HCT116 (cell line): ENCODE measurements around the gene EGFR. TPM values are rescaled to one million over a fixed set of nuclear protein-coding genes. Genes with fewer than 3 reads are reported as not detected.
A peak's percentile ranks its signal among the peaks of the same experiment; 100 is the strongest.

Source experiments
- ATAC-seq: fragments of 200-7000 bp; cut with Tn5 transposase; 2 replicates; pipeline ENCODE4 v1.9.1; 2020; ENCODE audit warnings: mild to moderate bottlenecking, moderate library complexity
- BruUV-seq: library from RNA; stranded (reverse); fragments of 400-500 nt; replicated peaks from 2 replicates; lab custom pipeline; 2021; lab: Mats Ljungman, UMichigan
- CTCF ChIA-PET: fragments of 300-600 bp; sonication (Branson Sonifier 250); formaldehyde crosslinking; loops from one replicate; lab custom pipeline; 2021; ENCODE audit warnings: antibody characterized with exemption; lab: Charles Lee
- POLR2A ChIA-PET: fragments of 300-600, 350-600 bp; sonication (Branson Sonifier 250); formaldehyde crosslinking; loops from one replicate; lab custom pipeline; 2021; ENCODE audit warnings: antibody characterized with exemption; lab: Charles Lee
- RAD21 ChIA-PET, 2 experiments: fragments of 300-600 bp; sonication (Branson Sonifier 250); formaldehyde crosslinking; loops; one replicate each; lab custom pipeline; 2023; ENCODE audit warnings: low total read pairs in 2 of 2; ENCODE audit not compliant: uncharacterized antibody in 2 of 2, unreplicated experiment in 2 of 2, low non-redundant PET in 1 of 2; lab: Charles Lee
- DNase-seq: peaks from one replicate; pipeline ENCODE4 v3.0.0-alpha.2; 2010; ENCODE audit warnings: low read depth, low spot score
- H2AFZ ChIP-seq: fragments of 200-600 bp; shearing (Covaris generic), sonication (generic); 2 replicates; pipeline ENCODE4 v1.6.1; 2017; ENCODE audit warnings: low read depth, mixed run types, mixed read lengths, antibody characterized with exemption, low read length; ENCODE audit not compliant: poor library complexity, severe bottlenecking
- H3K27ac ChIP-seq: 2 replicates; pipeline ENCODE4 v1.5.1; 2012; ENCODE audit warnings: low read depth, low read length
- H3K27me3 ChIP-seq: fragments of 200-600 bp; sonication (generic); 2 replicates; pipeline ENCODE4 v1.6.1; 2016; ENCODE audit warnings: mixed run types, low read length, mixed read lengths; ENCODE audit not compliant: insufficient read depth
- H3K36me3 ChIP-seq, 2 experiments: fragments of 200-500 bp in 1 of 2; fragments of 200-600 bp in 1 of 2; sonication (Bioruptor generic) in 1 of 2; sonication (generic) in 1 of 2; 2 replicates each; pipeline versions ENCODE4 v1.5.1 to v1.6.1; 2014 to 2016; ENCODE audit warnings: low read length in 2 of 2, inconsistent platforms in 1 of 2, mixed read lengths in 1 of 2, mixed run types in 1 of 2; ENCODE audit not compliant: insufficient read depth in 2 of 2, control insufficient read depth in 1 of 2
- H3K4me1 ChIP-seq, 2 experiments: fragments of 200-600 bp in 1 of 2; sonication (generic) in 1 of 2; 2 replicates each; pipeline versions ENCODE4 v1.5.1 to v1.6.1; 2012 to 2017; ENCODE audit warnings: low read length in 2 of 2, inconsistent platforms in 1 of 2, mild to moderate bottlenecking in 1 of 2, mixed read lengths in 1 of 2, mixed run types in 1 of 2, moderate library complexity in 1 of 2; ENCODE audit not compliant: insufficient read depth in 2 of 2, control insufficient read depth in 1 of 2
- H3K4me2 ChIP-seq: fragments of 200-600 bp; sonication (generic); 2 replicates; pipeline ENCODE4 v1.6.1; 2017; ENCODE audit warnings: mixed run types, low read length, mixed read lengths
- H3K4me3 ChIP-seq, 2 experiments: fragments of 200-600 bp in 1 of 2; sonication (generic) in 1 of 2; replicated peaks in 1 of 2; 2 replicates each; pipeline ENCODE4 v1.5.1; 2011 to 2016; ENCODE audit warnings: low read length in 2 of 2, control low read depth in 1 of 2, low read depth in 1 of 2, mild to moderate bottlenecking in 1 of 2, mixed read lengths in 1 of 2, mixed run types in 1 of 2
- H3K79me2 ChIP-seq: fragments of 200-600 bp; sonication (generic); 2 replicates; pipeline ENCODE4 v1.6.1; 2017; ENCODE audit warnings: mild to moderate bottlenecking, mixed run types, low read length, moderate library complexity, mixed read lengths; ENCODE audit not compliant: insufficient read depth
- H3K9ac ChIP-seq: fragments of 200-600 bp; sonication (generic); 2 replicates; pipeline ENCODE4 v1.6.1; 2016; ENCODE audit warnings: low read length, mixed read lengths
- H3K9me2 ChIP-seq: fragments of 200-600 bp; sonication (generic), shearing (Covaris generic); 2 replicates; pipeline ENCODE4 v1.6.1; 2017; ENCODE audit warnings: mixed run types, mild to moderate bottlenecking, moderate library complexity; ENCODE audit not compliant: insufficient read depth
- H3K9me3 ChIP-seq, 2 experiments: fragments of 200-500 bp in 1 of 2; fragments of 200-600 bp in 1 of 2; sonication (Bioruptor generic) in 1 of 2; sonication (generic) in 1 of 2; 2 replicates each; pipeline ENCODE4 v1.6.1; 2014 to 2017; ENCODE audit warnings: low read length in 2 of 2, mixed read lengths in 2 of 2, inconsistent platforms in 1 of 2, low read depth in 1 of 2, mild to moderate bottlenecking in 1 of 2, mixed run types in 1 of 2, moderate library complexity in 1 of 2; ENCODE audit not compliant: control insufficient read depth in 1 of 2, insufficient read depth in 1 of 2
- H4K20me1 ChIP-seq: fragments of 200-600 bp; sonication (generic), shearing (Covaris generic); 2 replicates; pipeline ENCODE4 v1.6.1; 2017; ENCODE audit warnings: mixed run types, mild to moderate bottlenecking, moderate library complexity; ENCODE audit not compliant: insufficient read depth
- CBX3 ChIP-seq: IDR thresholded peaks from 2 replicates; pipeline ENCODE4 v1.6.1; 2012; ENCODE audit warnings: low read depth
- CEBPB ChIP-seq: IDR thresholded peaks from 2 replicates; pipeline ENCODE4 v1.6.1; 2012; ENCODE audit warnings: low read depth
- ELF1 ChIP-seq: IDR thresholded peaks from 2 replicates; pipeline ENCODE4 v1.6.1; 2012; ENCODE audit warnings: low read depth, borderline replicate concordance
- JUND ChIP-seq: IDR thresholded peaks from 2 replicates; pipeline ENCODE4 v1.6.1; 2012
- POLR2A ChIP-seq: IDR thresholded peaks from 2 replicates; pipeline ENCODE4 v1.7.0; 2011; ENCODE audit warnings: borderline replicate concordance; ENCODE audit not compliant: insufficient read depth, insufficient read length; ENCODE audit errors: extremely low read depth
- SIN3A ChIP-seq: IDR thresholded peaks from 2 replicates; pipeline ENCODE4 v1.6.1; 2012; ENCODE audit warnings: low read depth
- SP1 ChIP-seq: IDR thresholded peaks from 2 replicates; pipeline ENCODE4 v1.6.1; 2012; ENCODE audit warnings: low read depth
- YY1 ChIP-seq: IDR thresholded peaks from 2 replicates; pipeline ENCODE4 v1.6.1; 2011; ENCODE audit warnings: low read length, low read depth, moderate library complexity, mild to moderate bottlenecking; ENCODE audit not compliant: insufficient replicate concordance; ENCODE audit errors: extremely low read depth
- ZFX ChIP-seq: fragments of 450-650 bp; IDR thresholded peaks from 2 replicates; pipeline ENCODE4 v1.6.1; 2017
- intact Hi-C: fragments of 100-400 bp; cut with micrococcal nuclease; formaldehyde crosslinking; loops from 2 replicates; pipeline ENCODE4 v1.10.0; 2022
- total RNA-seq: library from RNA; stranded (reverse); gene quantifications from one replicate; pipeline ENCODE4 v1.2.1, GENCODE V29; 2021; ENCODE audit not compliant: unreplicated experiment
- TF ChIP-seq, protein P1 (sequence below): IDR thresholded peaks from 2 replicates; pipeline ENCODE4 v1.6.1; 2011; ENCODE audit warnings: mild to moderate bottlenecking, low read length, moderate library complexity; ENCODE audit not compliant: insufficient replicate concordance; ENCODE audit errors: extremely low read depth
- TF ChIP-seq, protein P2 (sequence below), 3 experiments: fragments of 200-600 bp in 1 of 3; sonication (generic) in 1 of 3; IDR thresholded peaks in 2 of 3; conservative IDR thresholded peaks in 1 of 3; 2 replicates each; pipeline ENCODE4 v1.5.1; 2012 to 2017; ENCODE audit warnings: low read depth in 2 of 3, low read length in 2 of 3, antibody characterized with exemption in 1 of 3, borderline replicate concordance in 1 of 3, control low read depth in 1 of 3, mild to moderate bottlenecking in 1 of 3, mixed read lengths in 1 of 3, mixed run types in 1 of 3, moderate library complexity in 1 of 3; ENCODE audit not compliant: insufficient read depth in 1 of 3

Gene EGFR
- total RNA-seq, 1 experiment from 2014 or later = 71.5 TPM

DNA sequence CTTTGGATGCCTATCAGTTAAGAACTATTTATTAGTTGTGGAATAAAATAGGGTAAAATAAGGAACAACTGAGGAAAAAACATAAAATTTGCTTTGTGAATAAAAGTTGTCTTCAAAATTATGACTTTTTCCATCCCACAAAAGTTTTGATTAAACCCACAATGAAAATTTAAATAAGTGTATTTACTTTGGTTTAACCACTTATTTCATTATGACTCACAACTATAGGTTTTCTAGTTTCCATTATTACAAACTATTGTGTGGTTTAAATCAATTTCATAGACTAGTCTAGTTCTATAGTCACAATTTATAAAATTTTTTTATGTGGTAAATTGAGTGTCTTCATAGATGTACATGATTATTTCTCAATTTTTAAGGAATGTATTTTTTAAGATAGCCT is 116.6 kb downstream of the EGFR start:
- Histone ChIP-seq H3K9ac (no peak overlapping the region), H3K79me2 (peaks cover 52% of the 10 kb centered on the region), H3K9me2 (no peaks in the 10 kb centered on the region), H2AFZ (no peak overlapping the region), H3K9me3 (no peaks in the 10 kb centered on the region), H4K20me1 (no peaks in the 10 kb centered on the region), H3K4me2 (0 out of 2 replicates have a peak overlapping the region, but pooled peaks have one; percentile 70)
- ATAC-seq (no peak), DNase-seq (no peak)
- RAD21 ChIA-PET = no interaction called here
- intact Hi-C loops = no loop called here
- CTCF ChIA-PET = no interaction called here
- TF ChIP-seq CEBPB = no peak
- no peak for TF ChIP-seq CBX3
- no peak for TF ChIP-seq ZFX
- TF ChIP-seq, protein P1, sequence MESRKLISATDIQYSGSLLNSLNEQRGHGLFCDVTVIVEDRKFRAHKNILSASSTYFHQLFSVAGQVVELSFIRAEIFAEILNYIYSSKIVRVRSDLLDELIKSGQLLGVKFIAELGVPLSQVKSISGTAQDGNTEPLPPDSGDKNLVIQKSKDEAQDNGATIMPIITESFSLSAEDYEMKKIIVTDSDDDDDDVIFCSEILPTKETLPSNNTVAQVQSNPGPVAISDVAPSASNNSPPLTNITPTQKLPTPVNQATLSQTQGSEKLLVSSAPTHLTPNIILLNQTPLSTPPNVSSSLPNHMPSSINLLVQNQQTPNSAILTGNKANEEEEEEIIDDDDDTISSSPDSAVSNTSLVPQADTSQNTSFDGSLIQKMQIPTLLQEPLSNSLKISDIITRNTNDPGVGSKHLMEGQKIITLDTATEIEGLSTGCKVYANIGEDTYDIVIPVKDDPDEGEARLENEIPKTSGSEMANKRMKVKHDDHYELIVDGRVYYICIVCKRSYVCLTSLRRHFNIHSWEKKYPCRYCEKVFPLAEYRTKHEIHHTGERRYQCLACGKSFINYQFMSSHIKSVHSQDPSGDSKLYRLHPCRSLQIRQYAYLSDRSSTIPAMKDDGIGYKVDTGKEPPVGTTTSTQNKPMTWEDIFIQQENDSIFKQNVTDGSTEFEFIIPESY = no peak
- no peak for TF ChIP-seq POLR2A
- TF ChIP-seq, protein P2, sequence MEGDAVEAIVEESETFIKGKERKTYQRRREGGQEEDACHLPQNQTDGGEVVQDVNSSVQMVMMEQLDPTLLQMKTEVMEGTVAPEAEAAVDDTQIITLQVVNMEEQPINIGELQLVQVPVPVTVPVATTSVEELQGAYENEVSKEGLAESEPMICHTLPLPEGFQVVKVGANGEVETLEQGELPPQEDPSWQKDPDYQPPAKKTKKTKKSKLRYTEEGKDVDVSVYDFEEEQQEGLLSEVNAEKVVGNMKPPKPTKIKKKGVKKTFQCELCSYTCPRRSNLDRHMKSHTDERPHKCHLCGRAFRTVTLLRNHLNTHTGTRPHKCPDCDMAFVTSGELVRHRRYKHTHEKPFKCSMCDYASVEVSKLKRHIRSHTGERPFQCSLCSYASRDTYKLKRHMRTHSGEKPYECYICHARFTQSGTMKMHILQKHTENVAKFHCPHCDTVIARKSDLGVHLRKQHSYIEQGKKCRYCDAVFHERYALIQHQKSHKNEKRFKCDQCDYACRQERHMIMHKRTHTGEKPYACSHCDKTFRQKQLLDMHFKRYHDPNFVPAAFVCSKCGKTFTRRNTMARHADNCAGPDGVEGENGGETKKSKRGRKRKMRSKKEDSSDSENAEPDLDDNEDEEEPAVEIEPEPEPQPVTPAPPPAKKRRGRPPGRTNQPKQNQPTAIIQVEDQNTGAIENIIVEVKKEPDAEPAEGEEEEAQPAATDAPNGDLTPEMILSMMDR (IDR thresholded peaks at IDR 0.05 in 2 of 3, conservative IDR thresholded peaks at IDR 0.05 in 1 of 3; ENCODE audit: borderline replicate concordance in 1 of 3, insufficient read depth in 1 of 3, low read depth in 2 of 3, low read length in 2 of 3) = no peak
- no peak for TF ChIP-seq ELF1
- no peak for TF ChIP-seq SP1
- TF ChIP-seq YY1 = no peak
- no peak for TF ChIP-seq SIN3A
- TF ChIP-seq JUND = no peak
- TF ChIP-seq, all 23 proteins: peak for 0
- Histone ChIP-seq H3K27ac (no peak overlapping the region), H3K4me1 (peaks cover 47 to 54% of the 10 kb centered on the region in 2 experiments), H3K27me3 (no peaks in the 10 kb centered on the region), H3K36me3 (peaks cover 0 to 6% of the 10 kb centered on the region in 2 experiments; a peak in 1 of 4 replicates), H3K4me3 (no peak overlapping the region)
- BruUV-seq = no TSS peak
- POLR2A ChIA-PET = no interaction called here
